Neural cell (in vitro differentiated cells): ENCODE data around the gene TEDC1. TPM values are rescaled to one million over a fixed set of nuclear protein-coding genes. Genes with fewer than 3 reads are reported as not detected.

Experiments used
- H2AFZ ChIP-seq: fragments of 200-600, 300-800 bp; sonication (generic), shearing (Covaris generic); 2 replicates; pipeline ENCODE4 v1.6.0; 2014; ENCODE audit warnings: low read depth, mild to moderate bottlenecking, antibody characterized with exemption, low read length, moderate library complexity
- H3F3A ChIP-seq: fragments of 200-600 bp; shearing (Covaris generic); 2 replicates; pipeline ENCODE4 v1.6.1; 2016; ENCODE audit warnings: mild to moderate bottlenecking, moderate library complexity, mixed read lengths, antibody characterized with exemption, low read length; ENCODE audit not compliant: insufficient read depth, poor library complexity, severe bottlenecking
- H3K27ac ChIP-seq: fragments of 200-600, 300-800 bp; sonication (generic), shearing (Covaris generic); 2 replicates; pipeline ENCODE4 v1.5.1; 2014; ENCODE audit warnings: mild to moderate bottlenecking, low read length, moderate library complexity
- H3K27me3 ChIP-seq: fragments of 300-800, 200-600 bp; sonication (generic), shearing (Covaris generic); 2 replicates; pipeline ENCODE4 v1.6.0; 2014; ENCODE audit warnings: mild to moderate bottlenecking, low read depth, low read length, moderate library complexity; ENCODE audit not compliant: insufficient read depth
- H3K36me3 ChIP-seq: fragments of 300-800, 200-600 bp; sonication (generic), shearing (Covaris generic); 2 replicates; pipeline ENCODE4 v1.5.1; 2014; ENCODE audit warnings: mild to moderate bottlenecking, antibody characterized with exemption, low read length, moderate library complexity; ENCODE audit not compliant: insufficient read depth
- H3K4me2 ChIP-seq: fragments of 300-800, 200-600 bp; sonication (generic), shearing (Covaris generic); 2 replicates; pipeline ENCODE4 v1.6.0; 2014; ENCODE audit warnings: mild to moderate bottlenecking, low read length
- H3K4me3 ChIP-seq: fragments of 300-800, 200-600 bp; sonication (generic), shearing (Covaris generic); 2 replicates; pipeline ENCODE4 v1.5.1; 2014; ENCODE audit warnings: mild to moderate bottlenecking, low read length, moderate library complexity
- H3K79me2 ChIP-seq: fragments of 200-600 bp; shearing (Covaris generic); replicated peaks from 2 replicates; pipeline ENCODE4 v1.6.0; 2014; ENCODE audit warnings: mild to moderate bottlenecking, low read length, moderate library complexity; ENCODE audit not compliant: insufficient read depth
- H3K9ac ChIP-seq: fragments of 300-800, 200-600 bp; sonication (generic), shearing (Covaris generic); 2 replicates; pipeline ENCODE4 v1.6.1; 2016; ENCODE audit warnings: mild to moderate bottlenecking, low read length, mixed read lengths
- H3K9me2 ChIP-seq: fragments of 200-600 bp; shearing (Covaris generic); 2 replicates; pipeline ENCODE4 v1.6.1; 2016; ENCODE audit warnings: mild to moderate bottlenecking, low read length, mixed read lengths; ENCODE audit not compliant: insufficient read depth
- H3K9me3 ChIP-seq: fragments of 200-600, 300-800 bp; sonication (generic), shearing (Covaris generic); 2 replicates; pipeline ENCODE4 v1.6.1; 2016; ENCODE audit warnings: mild to moderate bottlenecking, mixed run types, low read length, moderate library complexity, mixed read lengths
- H4K20me1 ChIP-seq: fragments of 200-600 bp; shearing (Covaris generic); 2 replicates; pipeline ENCODE4 v1.6.1; 2016; ENCODE audit warnings: mild to moderate bottlenecking, mixed run types; ENCODE audit not compliant: insufficient read depth
- EP300 ChIP-seq: fragments of 450-650 bp; conservative IDR thresholded peaks from 2 replicates; pipeline ENCODE4 v1.6.1; 2014; ENCODE audit warnings: antibody characterized with exemption, mild to moderate bottlenecking, moderate library complexity; ENCODE audit not compliant: poor library complexity, severe bottlenecking
- EZH2 ChIP-seq: fragments of 200-600, 300-800 bp; shearing (Covaris generic), sonication (generic); IDR thresholded peaks from 2 replicates; pipeline ENCODE4 v1.6.1; 2014; ENCODE audit warnings: antibody characterized with exemption, low read length, borderline replicate concordance, mild to moderate bottlenecking; ENCODE audit not compliant: insufficient read depth, poor library complexity, severe bottlenecking
- MXI1 ChIP-seq: fragments of 450-650 bp; conservative IDR thresholded peaks from 2 replicates; pipeline ENCODE4 v1.6.1; 2014; ENCODE audit warnings: antibody characterized with exemption, mild to moderate bottlenecking; ENCODE audit not compliant: poor library complexity, severe bottlenecking
- POLR2AphosphoS5 ChIP-seq: IDR thresholded peaks from 2 replicates; pipeline ENCODE4 v1.6.1; 2012
- RAD21 ChIP-seq: fragments of 450-650 bp; conservative IDR thresholded peaks from 2 replicates; pipeline ENCODE4 v1.6.1; 2014; ENCODE audit warnings: antibody characterized with exemption, mild to moderate bottlenecking, moderate library complexity
- SMC3 ChIP-seq: fragments of 450-650 bp; conservative IDR thresholded peaks from 2 replicates; pipeline ENCODE4 v1.6.1; 2014; ENCODE audit warnings: antibody characterized with exemption, mild to moderate bottlenecking, moderate library complexity; ENCODE audit not compliant: poor library complexity
- TAF1 ChIP-seq: IDR thresholded peaks from 2 replicates; pipeline ENCODE4 v1.6.1; 2012; ENCODE audit warnings: low read depth
- polyA plus RNA-seq: library from polyadenylated mRNA; depleted of rRNA; stranded (reverse); fragments of >200 nt; gene quantifications from 2 replicates; pipeline ENCODE4 v1.2.3, GENCODE V29; 2014
- TF ChIP-seq, protein P1 (sequence below): IDR thresholded peaks from 2 replicates; pipeline ENCODE4 v1.6.1; 2012; ENCODE audit warnings: borderline replicate concordance
- TF ChIP-seq, protein P2 (sequence below): fragments of 450-650 bp; IDR thresholded peaks from 2 replicates; pipeline ENCODE4 v1.5.1; 2014; ENCODE audit warnings: antibody characterized with exemption, mild to moderate bottlenecking, moderate library complexity; ENCODE audit not compliant: poor library complexity, severe bottlenecking

Gene TEDC1
- polyA plus RNA-seq, 1 donor from 2014 or later, result 18.9 TPM

DNA sequence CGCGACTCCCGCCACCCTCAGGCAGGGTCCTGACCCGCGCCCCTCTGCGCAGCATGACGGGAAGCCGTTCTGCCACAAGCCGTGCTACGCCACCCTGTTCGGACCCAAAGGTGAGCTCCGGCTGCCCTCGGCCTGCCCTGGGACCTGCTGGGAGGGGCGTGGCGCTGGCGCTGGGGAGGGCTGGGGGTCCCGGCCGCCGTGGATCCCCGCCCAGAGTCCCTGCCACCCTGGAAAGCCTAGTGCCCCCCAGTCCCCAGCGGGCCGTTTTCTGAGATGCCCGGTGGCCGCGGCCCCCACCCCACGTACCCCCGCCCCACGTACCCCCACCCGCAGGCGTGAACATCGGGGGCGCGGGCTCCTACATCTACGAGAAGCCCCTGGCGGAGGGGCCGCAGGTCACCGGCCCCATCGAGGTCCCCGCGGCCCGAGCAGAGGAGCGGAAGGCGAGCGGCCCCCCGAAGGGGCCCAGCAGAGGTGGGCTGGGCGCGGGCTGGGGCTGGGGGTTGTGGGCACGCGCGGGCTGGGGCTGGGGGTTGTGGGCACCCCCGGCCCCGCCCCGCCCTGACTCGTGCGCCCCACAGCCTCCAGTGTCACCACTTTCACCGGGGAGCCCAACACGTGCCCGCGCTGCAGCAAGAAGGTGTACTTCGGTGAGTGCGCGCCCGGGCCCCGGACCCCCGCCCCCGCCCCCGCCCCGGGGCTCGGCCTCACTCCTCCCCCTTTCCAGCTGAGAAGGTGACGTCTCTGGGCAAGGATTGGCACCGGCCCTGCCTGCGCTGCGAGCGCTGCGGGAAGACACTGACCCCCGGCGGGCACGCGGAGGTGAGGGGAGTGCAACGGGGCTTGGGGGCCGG lies 12.4 kb upstream of the TEDC1 start:
- Histone ChIP-seq H3K9me2 (no peaks in the 10 kb centered on the region), H3K9me3 (no peaks in the 10 kb centered on the region), H3K27me3 (no peaks in the 10 kb centered on the region), H4K20me1 (no peaks in the 10 kb centered on the region), H3K9ac (peak overlapping the region; percentile 5), H3K79me2 (peaks cover 28% of the 10 kb centered on the region), H3K27ac (no peak overlapping the region), H3K4me2 (no peak overlapping the region), H3K4me3 (peak overlapping the region; percentile 45), H3F3A (no peaks in the 10 kb centered on the region), H2AFZ (no peak overlapping the region), H3K36me3 (no peaks in the 10 kb centered on the region)
- TF ChIP-seq SMC3 (no peak), MXI1 (no peak), EP300 (no peak), EZH2 (no peak), RAD21 (no peak), POLR2AphosphoS5 (no peak), TAF1 (no peak)
- TF ChIP-seq, protein P1, sequence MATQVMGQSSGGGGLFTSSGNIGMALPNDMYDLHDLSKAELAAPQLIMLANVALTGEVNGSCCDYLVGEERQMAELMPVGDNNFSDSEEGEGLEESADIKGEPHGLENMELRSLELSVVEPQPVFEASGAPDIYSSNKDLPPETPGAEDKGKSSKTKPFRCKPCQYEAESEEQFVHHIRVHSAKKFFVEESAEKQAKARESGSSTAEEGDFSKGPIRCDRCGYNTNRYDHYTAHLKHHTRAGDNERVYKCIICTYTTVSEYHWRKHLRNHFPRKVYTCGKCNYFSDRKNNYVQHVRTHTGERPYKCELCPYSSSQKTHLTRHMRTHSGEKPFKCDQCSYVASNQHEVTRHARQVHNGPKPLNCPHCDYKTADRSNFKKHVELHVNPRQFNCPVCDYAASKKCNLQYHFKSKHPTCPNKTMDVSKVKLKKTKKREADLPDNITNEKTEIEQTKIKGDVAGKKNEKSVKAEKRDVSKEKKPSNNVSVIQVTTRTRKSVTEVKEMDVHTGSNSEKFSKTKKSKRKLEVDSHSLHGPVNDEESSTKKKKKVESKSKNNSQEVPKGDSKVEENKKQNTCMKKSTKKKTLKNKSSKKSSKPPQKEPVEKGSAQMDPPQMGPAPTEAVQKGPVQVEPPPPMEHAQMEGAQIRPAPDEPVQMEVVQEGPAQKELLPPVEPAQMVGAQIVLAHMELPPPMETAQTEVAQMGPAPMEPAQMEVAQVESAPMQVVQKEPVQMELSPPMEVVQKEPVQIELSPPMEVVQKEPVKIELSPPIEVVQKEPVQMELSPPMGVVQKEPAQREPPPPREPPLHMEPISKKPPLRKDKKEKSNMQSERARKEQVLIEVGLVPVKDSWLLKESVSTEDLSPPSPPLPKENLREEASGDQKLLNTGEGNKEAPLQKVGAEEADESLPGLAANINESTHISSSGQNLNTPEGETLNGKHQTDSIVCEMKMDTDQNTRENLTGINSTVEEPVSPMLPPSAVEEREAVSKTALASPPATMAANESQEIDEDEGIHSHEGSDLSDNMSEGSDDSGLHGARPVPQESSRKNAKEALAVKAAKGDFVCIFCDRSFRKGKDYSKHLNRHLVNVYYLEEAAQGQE, result no peak
- TF ChIP-seq, protein P2, sequence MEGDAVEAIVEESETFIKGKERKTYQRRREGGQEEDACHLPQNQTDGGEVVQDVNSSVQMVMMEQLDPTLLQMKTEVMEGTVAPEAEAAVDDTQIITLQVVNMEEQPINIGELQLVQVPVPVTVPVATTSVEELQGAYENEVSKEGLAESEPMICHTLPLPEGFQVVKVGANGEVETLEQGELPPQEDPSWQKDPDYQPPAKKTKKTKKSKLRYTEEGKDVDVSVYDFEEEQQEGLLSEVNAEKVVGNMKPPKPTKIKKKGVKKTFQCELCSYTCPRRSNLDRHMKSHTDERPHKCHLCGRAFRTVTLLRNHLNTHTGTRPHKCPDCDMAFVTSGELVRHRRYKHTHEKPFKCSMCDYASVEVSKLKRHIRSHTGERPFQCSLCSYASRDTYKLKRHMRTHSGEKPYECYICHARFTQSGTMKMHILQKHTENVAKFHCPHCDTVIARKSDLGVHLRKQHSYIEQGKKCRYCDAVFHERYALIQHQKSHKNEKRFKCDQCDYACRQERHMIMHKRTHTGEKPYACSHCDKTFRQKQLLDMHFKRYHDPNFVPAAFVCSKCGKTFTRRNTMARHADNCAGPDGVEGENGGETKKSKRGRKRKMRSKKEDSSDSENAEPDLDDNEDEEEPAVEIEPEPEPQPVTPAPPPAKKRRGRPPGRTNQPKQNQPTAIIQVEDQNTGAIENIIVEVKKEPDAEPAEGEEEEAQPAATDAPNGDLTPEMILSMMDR, result no peak

DNA sequence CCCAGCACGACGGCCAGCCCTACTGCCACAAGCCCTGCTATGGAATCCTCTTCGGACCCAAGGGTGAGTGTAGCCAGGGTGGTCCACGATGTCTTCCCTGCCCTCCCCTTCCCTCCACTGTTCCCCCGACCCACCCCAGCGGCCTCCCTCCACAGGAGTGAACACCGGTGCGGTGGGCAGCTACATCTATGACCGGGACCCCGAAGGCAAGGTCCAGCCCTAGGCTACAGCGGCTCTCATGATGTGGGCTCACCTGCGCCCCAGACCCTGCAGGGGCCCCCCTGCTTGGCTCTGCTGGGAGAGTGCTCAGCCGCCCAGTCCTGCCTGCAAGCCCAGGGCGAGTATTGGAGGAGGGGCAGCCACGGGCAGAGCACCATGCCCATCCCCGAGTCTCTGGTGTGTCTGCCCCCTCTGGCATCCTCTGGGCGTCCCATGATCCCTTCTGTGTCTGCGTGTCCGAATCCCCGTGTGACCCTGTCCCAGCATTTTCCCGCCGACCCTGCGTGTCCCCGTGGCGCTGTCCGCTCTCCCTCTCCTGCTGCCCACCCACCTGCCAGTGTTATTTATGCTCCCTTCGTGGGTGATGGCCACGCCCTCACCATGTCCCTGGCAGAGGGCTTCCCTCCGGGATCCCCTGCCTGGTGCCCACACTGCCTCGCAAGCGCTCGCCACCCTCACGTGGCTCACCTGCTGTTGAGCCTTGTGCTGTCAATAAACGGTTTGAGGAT lies 11.5 kb upstream of the TEDC1 start:
- no peaks in the 10 kb centered on the region for H3F3A ChIP-seq
- peak overlapping the region; percentile 29 for H3K9ac ChIP-seq
- no peaks in the 10 kb centered on the region for H3K9me2 ChIP-seq
- H3K36me3 ChIP-seq, result no peaks in the 10 kb centered on the region
- H2AFZ ChIP-seq, result no peak overlapping the region
- H3K79me2 ChIP-seq, result peaks cover 28% of the 10 kb centered on the region
- TF ChIP-seq, protein P2, result no peak
- TF ChIP-seq POLR2AphosphoS5, result peak; percentile 2
- TF ChIP-seq MXI1, result no peak
- TF ChIP-seq SMC3, result no peak
- TF ChIP-seq RAD21, result no peak
- no peak for TF ChIP-seq TAF1
- H4K20me1 ChIP-seq, result no peaks in the 10 kb centered on the region
- no peaks in the 10 kb centered on the region for H3K27me3 ChIP-seq
- no peaks in the 10 kb centered on the region for H3K9me3 ChIP-seq
- H3K4me3 ChIP-seq, result no peak overlapping the region
- H3K27ac ChIP-seq, result no peak overlapping the region
- H3K4me2 ChIP-seq, result no peak overlapping the region
